GM23338 (cell line): ENCODE data around the gene PTMA. TPM values are rescaled to one million over a fixed set of nuclear protein-coding genes. Genes with fewer than 3 reads are reported as not detected.

Experiments used
- ATAC-seq: fragments of 200-7000 bp; cut with Tn5 transposase; 3 replicates; pipeline ENCODE4 v1.9.1; 2020
- DNase-seq: peaks from one replicate; pipeline ENCODE4 v3.0.0-alpha.2; 2015; ENCODE audit warnings: low spot score
- H2AFZ ChIP-seq: fragments of 200-600 bp; sonication (generic); 2 replicates; pipeline ENCODE4 v1.8.0; 2016; ENCODE audit warnings: antibody characterized with exemption, mild to moderate bottlenecking, moderate library complexity
- H3F3A ChIP-seq: fragments of 200-600 bp; sonication (generic); replicated peaks from 2 replicates; pipeline ENCODE4 v1.8.0; 2017; ENCODE audit warnings: antibody characterized with exemption, mixed run types, low read depth
- H3K27ac ChIP-seq: fragments of 200-600 bp; sonication (generic); 2 replicates; pipeline ENCODE4 v1.6.1; 2016; ENCODE audit warnings: low read depth
- H3K27me3 ChIP-seq: fragments of 200-600 bp; sonication (generic); 2 replicates; pipeline ENCODE4 v1.8.0; 2016; ENCODE audit warnings: mild to moderate bottlenecking, mixed run types, moderate library complexity; ENCODE audit not compliant: insufficient read depth
- H3K36me3 ChIP-seq: fragments of 200-600 bp; sonication (generic); 2 replicates; pipeline ENCODE4 v1.8.0; 2016; ENCODE audit warnings: mild to moderate bottlenecking; ENCODE audit not compliant: insufficient read depth
- H3K4me1 ChIP-seq: fragments of 200-600 bp; sonication (generic); 2 replicates; pipeline ENCODE4 v1.8.0; 2016; ENCODE audit warnings: mild to moderate bottlenecking, moderate library complexity; ENCODE audit not compliant: insufficient read depth
- H3K4me2 ChIP-seq: fragments of 200-600 bp; sonication (generic); 2 replicates; pipeline ENCODE4 v1.7.1; 2017; ENCODE audit warnings: mixed run types
- H3K4me3 ChIP-seq: fragments of 200-600 bp; sonication (generic); 2 replicates; pipeline ENCODE4 v1.6.1; 2016; ENCODE audit warnings: mixed run types
- H3K79me2 ChIP-seq: fragments of 200-600 bp; sonication (generic); replicated peaks from 2 replicates; pipeline ENCODE4 v1.8.0; 2017; ENCODE audit warnings: mild to moderate bottlenecking; ENCODE audit not compliant: insufficient read depth
- H3K9me2 ChIP-seq: fragments of 200-600 bp; sonication (generic); 2 replicates; pipeline ENCODE4 v1.8.0; 2017; ENCODE audit not compliant: insufficient read depth
- H4K20me1 ChIP-seq: fragments of 200-600 bp; sonication (generic); replicated peaks from 2 replicates; pipeline ENCODE4 v1.8.0; 2017; ENCODE audit warnings: mild to moderate bottlenecking; ENCODE audit not compliant: insufficient read depth
- H3K27ac Mint-ChIP-seq: 2 replicates; pipeline ENCODE4 v1.8.0; 2020; ENCODE audit warnings: inconsistent platforms, mild to moderate bottlenecking, moderate library complexity, mixed read lengths
- H3K27me3 Mint-ChIP-seq: 3 replicates; pipeline ENCODE4 v1.8.0; 2022; ENCODE audit warnings: low read depth, mild to moderate bottlenecking, moderate library complexity, mixed read lengths, inconsistent platforms; ENCODE audit not compliant: insufficient read depth, poor library complexity
- H3K36me3 Mint-ChIP-seq: 3 replicates; pipeline ENCODE4 v1.8.0; 2021; ENCODE audit warnings: low read depth, mild to moderate bottlenecking, inconsistent platforms, moderate library complexity, mixed read lengths
- H3K4me1 Mint-ChIP-seq: 3 replicates; pipeline ENCODE4 v1.8.0; 2020; ENCODE audit warnings: mild to moderate bottlenecking, inconsistent platforms, mixed read lengths
- H3K4me3 Mint-ChIP-seq: 3 replicates; pipeline ENCODE4 v1.8.0; 2021; ENCODE audit warnings: moderate library complexity, mild to moderate bottlenecking, inconsistent platforms, mixed read lengths
- H3K9me3 Mint-ChIP-seq: 3 replicates; pipeline ENCODE4 v1.8.0; 2020; ENCODE audit warnings: moderate library complexity, mild to moderate bottlenecking, inconsistent platforms, mixed read lengths
- CREB1 ChIP-seq: fragments of 250-450 bp; sonication (Bioruptor Pico); IDR thresholded peaks from 2 replicates; pipeline ENCODE4 v1.5.0; 2020; ENCODE audit warnings: low read depth, mild to moderate bottlenecking, moderate library complexity
- EZH2 ChIP-seq: fragments of 200-600 bp; sonication (generic); IDR thresholded peaks from one replicate; pipeline ENCODE4 v1.8.0; 2017; ENCODE audit warnings: antibody characterized with exemption, mild to moderate bottlenecking, low read depth; ENCODE audit not compliant: unreplicated experiment
- EZH2phosphoT487 ChIP-seq: fragments of 200-600 bp; sonication (generic); IDR thresholded peaks from one replicate; pipeline ENCODE4 v1.8.1; 2018; ENCODE audit warnings: antibody characterized with exemption; ENCODE audit not compliant: unreplicated experiment
- JUNB ChIP-seq: IDR thresholded peaks from one replicate; pipeline ENCODE4 v1.6.1; 2016; ENCODE audit warnings: antibody characterized with exemption; ENCODE audit not compliant: unreplicated experiment
- POLR2AphosphoS5 ChIP-seq: IDR thresholded peaks from 2 replicates; pipeline ENCODE4 v1.6.1; 2016; ENCODE audit warnings: antibody characterized with exemption, low read depth
- STAT1 ChIP-seq: IDR thresholded peaks from one replicate; pipeline ENCODE4 v1.6.1; 2016; ENCODE audit warnings: antibody characterized with exemption; ENCODE audit not compliant: unreplicated experiment
- ZNF114 ChIP-seq: fragments of 250-450 bp; sonication (Bioruptor Pico); IDR thresholded peaks from 2 replicates; pipeline ENCODE4 v1.5.0; 2020; ENCODE audit warnings: mild to moderate bottlenecking, moderate library complexity
- ZNF331 ChIP-seq: fragments of 250-450 bp; sonication (Bioruptor Pico); IDR thresholded peaks from 2 replicates; pipeline ENCODE4 v1.5.0; 2020; ENCODE audit warnings: low read depth, mild to moderate bottlenecking, moderate library complexity
- polyA plus RNA-seq: library from polyadenylated mRNA; unstranded; fragments of >200 nt; fragmentation: Nextera tagmentation; extraction: Ambion mirVana; gene quantifications from 2 replicates; pipeline ENCODE4 v1.2.1, GENCODE V29; 2016
- total RNA-seq: library from RNA; depleted of rRNA; stranded (reverse); fragments of >200 nt; shearing (Covaris generic); gene quantifications from 2 replicates; pipeline ENCODE4 v1.2.3, GENCODE V29; 2014
- TF ChIP-seq, protein P1 (sequence below), 2 experiments: fragments of 200-600 bp in 1 of 2; sonication (generic) in 1 of 2; conservative IDR thresholded peaks; 2 replicates each; pipeline versions ENCODE4 v1.5.1 to v1.6.1; 2016 to 2017; ENCODE audit warnings: antibody characterized with exemption in 2 of 2, low read depth in 2 of 2, mild to moderate bottlenecking in 2 of 2, moderate library complexity in 1 of 2
- TF ChIP-seq, protein P2 (sequence below): IDR thresholded peaks from one replicate; pipeline ENCODE4 v1.6.1; 2018; ENCODE audit warnings: antibody characterized with exemption; ENCODE audit not compliant: unreplicated experiment
- TF ChIP-seq, protein P3 (sequence below): IDR thresholded peaks from 2 replicates; pipeline ENCODE4 v1.6.1; 2016; ENCODE audit warnings: antibody characterized with exemption

Gene PTMA
- total and polyA plus RNA-seq, 2 experiments from 2014 or later = 1,861 to 8,990 TPM

DNA sequence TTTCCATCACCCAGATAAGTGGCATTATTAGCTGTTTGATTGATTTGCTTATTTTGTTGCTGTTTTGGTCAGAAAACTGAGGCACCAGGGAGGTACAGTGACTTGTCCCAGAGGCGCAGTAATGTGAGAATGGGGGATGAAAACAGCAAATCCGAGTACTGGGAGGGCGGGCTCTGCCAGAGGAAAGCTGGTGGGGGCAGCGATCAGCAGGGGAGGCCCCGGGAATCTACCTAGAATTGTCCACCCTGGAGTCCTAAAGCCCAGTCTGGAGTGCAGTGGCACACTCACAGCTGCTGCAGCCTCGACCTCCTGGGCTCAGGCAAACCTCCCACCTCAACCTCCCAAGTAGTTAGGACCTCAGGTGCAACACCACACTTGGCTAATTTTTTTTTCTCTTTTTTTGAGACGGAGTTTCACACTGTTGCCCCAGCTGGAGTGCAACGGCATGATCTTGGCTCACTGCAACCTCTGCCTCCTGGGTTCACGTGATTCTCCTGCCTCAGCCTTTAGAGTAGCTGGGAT is 17.0 kb upstream of the PTMA start (continued):
- TF ChIP-seq, protein P1, sequence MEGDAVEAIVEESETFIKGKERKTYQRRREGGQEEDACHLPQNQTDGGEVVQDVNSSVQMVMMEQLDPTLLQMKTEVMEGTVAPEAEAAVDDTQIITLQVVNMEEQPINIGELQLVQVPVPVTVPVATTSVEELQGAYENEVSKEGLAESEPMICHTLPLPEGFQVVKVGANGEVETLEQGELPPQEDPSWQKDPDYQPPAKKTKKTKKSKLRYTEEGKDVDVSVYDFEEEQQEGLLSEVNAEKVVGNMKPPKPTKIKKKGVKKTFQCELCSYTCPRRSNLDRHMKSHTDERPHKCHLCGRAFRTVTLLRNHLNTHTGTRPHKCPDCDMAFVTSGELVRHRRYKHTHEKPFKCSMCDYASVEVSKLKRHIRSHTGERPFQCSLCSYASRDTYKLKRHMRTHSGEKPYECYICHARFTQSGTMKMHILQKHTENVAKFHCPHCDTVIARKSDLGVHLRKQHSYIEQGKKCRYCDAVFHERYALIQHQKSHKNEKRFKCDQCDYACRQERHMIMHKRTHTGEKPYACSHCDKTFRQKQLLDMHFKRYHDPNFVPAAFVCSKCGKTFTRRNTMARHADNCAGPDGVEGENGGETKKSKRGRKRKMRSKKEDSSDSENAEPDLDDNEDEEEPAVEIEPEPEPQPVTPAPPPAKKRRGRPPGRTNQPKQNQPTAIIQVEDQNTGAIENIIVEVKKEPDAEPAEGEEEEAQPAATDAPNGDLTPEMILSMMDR (conservative IDR thresholded peaks at IDR 0.05; ENCODE audit: low read depth in 2 of 2) = no peak
- TF ChIP-seq CREB1 = no peak
- TF ChIP-seq EZH2 = no peak
- TF ChIP-seq EZH2phosphoT487 = no peak

GRCh38 chr2:231692847-231693246 is 15.5 kb upstream of the PTMA start:
- Histone ChIP-seq H3K36me3 (no peaks in the 10 kb centered on the region), H3F3A (peaks cover 10% of the 10 kb centered on the region; the same call in 1 of the 2 replicates), H2AFZ (no peak overlapping the region), H3K4me3 (no peak overlapping the region), H4K20me1 (no peaks in the 10 kb centered on the region), H3K79me2 (no peaks in the 10 kb centered on the region), H3K27me3 (no peaks in the 10 kb centered on the region), H3K4me2 (no peak overlapping the region), H3K4me1 (peaks cover under 1% of the 10 kb centered on the region; the same call in 1 of the 2 replicates), H3K27ac (no peak overlapping the region), H3K9me2 (no peaks in the 10 kb centered on the region)
- Mint-ChIP-seq H3K4me3 (no peak overlapping the region), H3K9me3 (no peaks in the 10 kb centered on the region; the same call in 2 of the 3 replicates), H3K4me1 (peaks cover 16% of the 10 kb centered on the region), H3K27me3 (peaks cover 14% of the 10 kb centered on the region), H3K36me3 (no peaks in the 10 kb centered on the region), H3K27ac (no peak overlapping the region)
- ATAC-seq = peak; percentile 21; the same call in 1 of the 3 replicates
- DNase-seq = no peak
- no peak for TF ChIP-seq JUNB
- TF ChIP-seq, protein P2, sequence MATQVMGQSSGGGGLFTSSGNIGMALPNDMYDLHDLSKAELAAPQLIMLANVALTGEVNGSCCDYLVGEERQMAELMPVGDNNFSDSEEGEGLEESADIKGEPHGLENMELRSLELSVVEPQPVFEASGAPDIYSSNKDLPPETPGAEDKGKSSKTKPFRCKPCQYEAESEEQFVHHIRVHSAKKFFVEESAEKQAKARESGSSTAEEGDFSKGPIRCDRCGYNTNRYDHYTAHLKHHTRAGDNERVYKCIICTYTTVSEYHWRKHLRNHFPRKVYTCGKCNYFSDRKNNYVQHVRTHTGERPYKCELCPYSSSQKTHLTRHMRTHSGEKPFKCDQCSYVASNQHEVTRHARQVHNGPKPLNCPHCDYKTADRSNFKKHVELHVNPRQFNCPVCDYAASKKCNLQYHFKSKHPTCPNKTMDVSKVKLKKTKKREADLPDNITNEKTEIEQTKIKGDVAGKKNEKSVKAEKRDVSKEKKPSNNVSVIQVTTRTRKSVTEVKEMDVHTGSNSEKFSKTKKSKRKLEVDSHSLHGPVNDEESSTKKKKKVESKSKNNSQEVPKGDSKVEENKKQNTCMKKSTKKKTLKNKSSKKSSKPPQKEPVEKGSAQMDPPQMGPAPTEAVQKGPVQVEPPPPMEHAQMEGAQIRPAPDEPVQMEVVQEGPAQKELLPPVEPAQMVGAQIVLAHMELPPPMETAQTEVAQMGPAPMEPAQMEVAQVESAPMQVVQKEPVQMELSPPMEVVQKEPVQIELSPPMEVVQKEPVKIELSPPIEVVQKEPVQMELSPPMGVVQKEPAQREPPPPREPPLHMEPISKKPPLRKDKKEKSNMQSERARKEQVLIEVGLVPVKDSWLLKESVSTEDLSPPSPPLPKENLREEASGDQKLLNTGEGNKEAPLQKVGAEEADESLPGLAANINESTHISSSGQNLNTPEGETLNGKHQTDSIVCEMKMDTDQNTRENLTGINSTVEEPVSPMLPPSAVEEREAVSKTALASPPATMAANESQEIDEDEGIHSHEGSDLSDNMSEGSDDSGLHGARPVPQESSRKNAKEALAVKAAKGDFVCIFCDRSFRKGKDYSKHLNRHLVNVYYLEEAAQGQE = no peak
- TF ChIP-seq STAT1 = no peak
- TF ChIP-seq, protein P3, sequence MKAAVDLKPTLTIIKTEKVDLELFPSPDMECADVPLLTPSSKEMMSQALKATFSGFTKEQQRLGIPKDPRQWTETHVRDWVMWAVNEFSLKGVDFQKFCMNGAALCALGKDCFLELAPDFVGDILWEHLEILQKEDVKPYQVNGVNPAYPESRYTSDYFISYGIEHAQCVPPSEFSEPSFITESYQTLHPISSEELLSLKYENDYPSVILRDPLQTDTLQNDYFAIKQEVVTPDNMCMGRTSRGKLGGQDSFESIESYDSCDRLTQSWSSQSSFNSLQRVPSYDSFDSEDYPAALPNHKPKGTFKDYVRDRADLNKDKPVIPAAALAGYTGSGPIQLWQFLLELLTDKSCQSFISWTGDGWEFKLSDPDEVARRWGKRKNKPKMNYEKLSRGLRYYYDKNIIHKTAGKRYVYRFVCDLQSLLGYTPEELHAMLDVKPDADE = no peak
- no peak for TF ChIP-seq POLR2AphosphoS5
- TF ChIP-seq ZNF331 = no peak
- TF ChIP-seq ZNF114 (CRISPR knock-in tag) = no peak
- TF ChIP-seq, protein P1 (conservative IDR thresholded peaks at IDR 0.05; ENCODE audit: low read depth in 2 of 2) = no peak; a peak in 1 of 4 replicates
- no peak for TF ChIP-seq EZH2phosphoT487
